Endothelial cell of umbilical vein (primary cell): ENCODE results near the gene NUDT8. TPM values are rescaled to one million over a fixed set of nuclear protein-coding genes. Genes with fewer than 3 reads are reported as not detected.

ENCODE experiments used
- BruUV-seq: library from RNA; stranded (reverse); fragments of 400-500 nt; replicated peaks from 2 replicates; lab custom pipeline; 2021; lab: Mats Ljungman, UMichigan
- CTCF ChIA-PET: fragments of 300-600, 350-600 bp; sonication (Branson Sonifier 250); formaldehyde crosslinking; loops from one replicate; lab custom pipeline; 2021; ENCODE audit warnings: antibody characterized with exemption, inconsistent platforms; lab: Charles Lee
- POLR2A ChIA-PET: fragments of 300-600, 350-600 bp; sonication (Branson Sonifier 250); formaldehyde crosslinking; loops from one replicate; lab custom pipeline; 2021; ENCODE audit warnings: antibody characterized with exemption, inconsistent platforms; lab: Charles Lee
- DNase-seq: peaks from one replicate; pipeline ENCODE4 v3.0.0-alpha.2; 2011; ENCODE audit warnings: low read depth, low spot score
- FAIRE-seq: peaks from 2 replicates; lab custom pipeline; 2011; peaks lifted over from hg19 to GRCh38; lab: Jason Lieb, UNC
- H2AFZ ChIP-seq: 2 replicates; pipeline ENCODE4 v1.6.0; 2012; ENCODE audit warnings: low read depth, low read length, control low read depth, inconsistent platforms
- H3K27ac ChIP-seq: 2 replicates; pipeline ENCODE4 v1.5.1; 2011; ENCODE audit warnings: low read depth, mild to moderate bottlenecking, control low read depth, low read length, moderate library complexity; ENCODE audit not compliant: insufficient read depth
- H3K27me3 ChIP-seq, 2 experiments: 2 replicates each; pipeline versions ENCODE4 v1.6.0 to v1.6.1; 2011; ENCODE audit warnings: low read length in 2 of 2, mixed read lengths in 1 of 2; ENCODE audit not compliant: control insufficient read depth in 2 of 2, insufficient read depth in 2 of 2
- H3K36me3 ChIP-seq, 2 experiments: 2 replicates in 1 of 2; 3 replicates in 1 of 2; pipeline ENCODE4 v1.5.1; 2011; ENCODE audit warnings: low read length in 2 of 2, mild to moderate bottlenecking in 1 of 2, moderate library complexity in 1 of 2; ENCODE audit not compliant: control insufficient read depth in 2 of 2, insufficient read depth in 2 of 2; ENCODE audit errors: extremely low read depth in 1 of 2
- H3K4me1 ChIP-seq: 3 replicates; pipeline ENCODE4 v1.5.1; 2011; ENCODE audit warnings: mild to moderate bottlenecking, low read length; ENCODE audit not compliant: control insufficient read depth, insufficient read depth; ENCODE audit errors: extremely low read depth
- H3K4me2 ChIP-seq: 2 replicates; pipeline ENCODE4 v1.6.1; 2011; ENCODE audit warnings: low read length, control low read depth, mixed read lengths; ENCODE audit not compliant: insufficient read depth
- H3K4me3 ChIP-seq, 3 experiments: fragments of 200-600 bp in 1 of 3; sonication (generic), shearing (Covaris generic) in 1 of 3; replicated peaks in 1 of 3; 2 replicates each; pipeline ENCODE4 v1.5.1; 2011 to 2016; ENCODE audit warnings: control low read depth in 3 of 3, low read length in 3 of 3, mild to moderate bottlenecking in 2 of 3, inconsistent platforms in 1 of 3, low read depth in 1 of 3, moderate library complexity in 1 of 3; ENCODE audit not compliant: insufficient read depth in 1 of 3
- H3K79me2 ChIP-seq: 2 replicates; pipeline ENCODE4 v1.6.0; 2012; ENCODE audit warnings: low read length, inconsistent platforms; ENCODE audit not compliant: control insufficient read depth, insufficient read depth
- H3K9ac ChIP-seq: replicated peaks from 2 replicates; pipeline ENCODE3; 2011; ENCODE audit warnings: low read length, control low read depth; ENCODE audit not compliant: insufficient read depth; ENCODE audit errors: extremely low read depth
- H3K9me1 ChIP-seq: replicated peaks from 3 replicates; pipeline ENCODE4 v1.6.0; 2011; ENCODE audit warnings: mild to moderate bottlenecking, low read length; ENCODE audit not compliant: control insufficient read depth, insufficient read depth; ENCODE audit errors: extremely low read depth
- H3K9me3 ChIP-seq: replicated peaks from 2 replicates; pipeline ENCODE4 v1.5.1; 2012; ENCODE audit warnings: low read length, inconsistent platforms; ENCODE audit not compliant: control insufficient read depth, insufficient read depth
- H4K20me1 ChIP-seq: replicated peaks from 2 replicates; pipeline ENCODE3; 2011; ENCODE audit warnings: mild to moderate bottlenecking, low read length; ENCODE audit not compliant: control insufficient read depth, insufficient read depth; ENCODE audit errors: extremely low read depth
- CTCF ChIP-seq, 2 donors: IDR thresholded peaks; 1 replicate in 1 of 2; 2 replicates in 1 of 2; pipeline ENCODE4 v1.5.1; 2011; ENCODE audit warnings: low read length in 2 of 2, mild to moderate bottlenecking in 2 of 2, moderate library complexity in 2 of 2, control low read depth in 1 of 2, inconsistent platforms in 1 of 2, low read depth in 1 of 2; ENCODE audit not compliant: insufficient read depth in 1 of 2; ENCODE audit errors: extremely low read depth in 1 of 2
- EZH2 ChIP-seq: IDR thresholded peaks from 2 replicates; pipeline ENCODE4 v1.6.1; 2012; ENCODE audit warnings: borderline replicate concordance, low read depth, mild to moderate bottlenecking, moderate library complexity, low read length, inconsistent platforms; ENCODE audit not compliant: severe bottlenecking
- FOS ChIP-seq: IDR thresholded peaks from 2 replicates; pipeline ENCODE4 v1.6.1; 2011; ENCODE audit warnings: mild to moderate bottlenecking, low read length, moderate library complexity, borderline replicate concordance; ENCODE audit not compliant: insufficient read depth
- GATA2 ChIP-seq: IDR thresholded peaks from 2 replicates; pipeline ENCODE4 v1.7.0; 2011; ENCODE audit warnings: low read depth, mild to moderate bottlenecking, moderate library complexity, mixed read lengths, low read length; ENCODE audit not compliant: insufficient read length, insufficient read depth
- JUN ChIP-seq: IDR thresholded peaks from 2 replicates; pipeline ENCODE4 v1.6.1; 2011; ENCODE audit warnings: borderline replicate concordance, low read depth; ENCODE audit not compliant: insufficient read length, insufficient read depth
- MAX ChIP-seq: IDR thresholded peaks from 2 replicates; pipeline ENCODE4 v1.6.1; 2011; ENCODE audit not compliant: insufficient read depth, insufficient read length
- MYC ChIP-seq: IDR thresholded peaks from one replicate; pipeline ENCODE4 v1.6.1; 2011; ENCODE audit warnings: mild to moderate bottlenecking, low read depth, low read length
- POLR2A ChIP-seq: IDR thresholded peaks from 2 replicates; pipeline ENCODE4 v1.6.1; 2012; ENCODE audit warnings: low read depth, mild to moderate bottlenecking, control low read depth, low read length
- POLR2AphosphoS5 ChIP-seq: IDR thresholded peaks from 2 replicates; pipeline ENCODE4 v1.6.1; 2012; ENCODE audit warnings: low read depth, mild to moderate bottlenecking, control low read depth, low read length, moderate library complexity; ENCODE audit not compliant: insufficient read depth
- dilution Hi-C: fragments of 300-500 bp; cut with MboI; formaldehyde crosslinking; loops from one replicate; pipeline ENCODE4 v1.15.0; 2019; ENCODE audit warnings: low sequenced_read_pairs; ENCODE audit not compliant: extremely low pct_ligation_motif_present
- intact Hi-C: fragments of 100-400 bp; cut with micrococcal nuclease; formaldehyde crosslinking; loops from one replicate; pipeline ENCODE4 v1.10.0; 2022
- polyA plus RNA-seq, 4 experiments: library from polyadenylated mRNA; depleted of rRNA in 3 of 4; stranded (reverse) in 3 of 4; unstranded in 1 of 4; fragments of >200 nt; gene quantifications; 2 replicates each; pipeline versions ENCODE4 v1.2.1 to v1.2.3, GENCODE V29; 2011 to 2012; ENCODE audit warnings: missing spikeins in 1 of 4
- total RNA-seq: library from RNA; stranded (reverse); gene quantifications from 2 replicates; pipeline ENCODE4 v1.2.3, GENCODE V29; 2021

Gene NUDT8
- total and polyA plus RNA-seq, 2 donors (not counting 3 experiments of a cell fraction or from before 2014, with no cell fraction given), result 14.1 to 20.4 TPM

- Histone ChIP-seq H3K9me3 (no peaks in the 10 kb centered on the region), H2AFZ (no peak overlapping the region), H3K9me1 (no peaks in the 10 kb centered on the region), H3K79me2 (peaks cover 26% of the 10 kb centered on the region), H3K4me2 (no peak overlapping the region), H3K27me3 (peaks cover 2 to 4% of the 10 kb centered on the region in 2 experiments), H3K36me3 (peaks cover 3 to 11% of the 10 kb centered on the region in 2 experiments), H3K9ac (no peak overlapping the region), H3K4me3 (no peak overlapping the region), H3K4me1 (peaks cover 17% of the 10 kb centered on the region), H3K27ac (no peak overlapping the region), H4K20me1 (no peaks in the 10 kb centered on the region)
- CTCF ChIA-PET, result no interaction called here
- BruUV-seq, result no TSS peak
- intact Hi-C loops, result no loop called here
- POLR2A ChIA-PET, result no interaction called here
- dilution Hi-C loops, result no loop called here
- no peak for FAIRE-seq
- DNase-seq, result no peak
- TF ChIP-seq GATA2 (no peak), FOS (no peak), MAX (no peak), CTCF (IDR thresholded peaks at IDR 0.05; ENCODE audit: extremely low read depth in 1 of 2, insufficient read depth in 1 of 2, low read depth in 1 of 2, low read length in 2 of 2) (no peak), POLR2A (no peak), POLR2AphosphoS5 (no peak), EZH2 (no peak), MYC (no peak), JUN (no peak)
Observed at GRCh38 chr11:67581469-67581868, 48.3 kb downstream of the NUDT8 start.
